ENCODE results near the gene DDX10. TPM values are rescaled to one million over a fixed set of nuclear protein-coding genes. Genes with fewer than 3 reads are reported as not detected.

Gene DDX10
- total and polyA plus RNA-seq, 2 of the 8 experiments (the other 6 are each of a cell fraction or from before 2014, with no cell fraction given): 49.2 to 52.2 TPM

DNA sequence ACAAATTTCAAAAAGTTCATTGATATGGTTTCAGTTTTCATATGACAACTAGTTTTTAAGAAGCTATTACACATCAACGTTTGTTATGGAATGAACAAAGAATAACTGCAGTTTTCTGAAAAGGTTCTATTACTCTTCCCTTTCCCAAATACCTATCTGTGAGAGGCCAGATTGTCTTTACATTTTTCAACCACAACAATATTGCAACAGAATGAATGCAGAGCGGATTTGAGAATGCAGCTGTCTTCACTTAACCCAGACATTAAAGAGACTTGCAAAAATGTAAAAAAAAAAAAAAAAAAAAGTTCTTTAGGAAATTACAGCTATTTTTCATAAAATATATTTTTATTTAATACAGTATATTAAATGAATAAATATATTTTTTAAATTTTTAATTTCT is 250.8 kb downstream of the DDX10 start (continued):
- TF ChIP-seq, protein P1, sequence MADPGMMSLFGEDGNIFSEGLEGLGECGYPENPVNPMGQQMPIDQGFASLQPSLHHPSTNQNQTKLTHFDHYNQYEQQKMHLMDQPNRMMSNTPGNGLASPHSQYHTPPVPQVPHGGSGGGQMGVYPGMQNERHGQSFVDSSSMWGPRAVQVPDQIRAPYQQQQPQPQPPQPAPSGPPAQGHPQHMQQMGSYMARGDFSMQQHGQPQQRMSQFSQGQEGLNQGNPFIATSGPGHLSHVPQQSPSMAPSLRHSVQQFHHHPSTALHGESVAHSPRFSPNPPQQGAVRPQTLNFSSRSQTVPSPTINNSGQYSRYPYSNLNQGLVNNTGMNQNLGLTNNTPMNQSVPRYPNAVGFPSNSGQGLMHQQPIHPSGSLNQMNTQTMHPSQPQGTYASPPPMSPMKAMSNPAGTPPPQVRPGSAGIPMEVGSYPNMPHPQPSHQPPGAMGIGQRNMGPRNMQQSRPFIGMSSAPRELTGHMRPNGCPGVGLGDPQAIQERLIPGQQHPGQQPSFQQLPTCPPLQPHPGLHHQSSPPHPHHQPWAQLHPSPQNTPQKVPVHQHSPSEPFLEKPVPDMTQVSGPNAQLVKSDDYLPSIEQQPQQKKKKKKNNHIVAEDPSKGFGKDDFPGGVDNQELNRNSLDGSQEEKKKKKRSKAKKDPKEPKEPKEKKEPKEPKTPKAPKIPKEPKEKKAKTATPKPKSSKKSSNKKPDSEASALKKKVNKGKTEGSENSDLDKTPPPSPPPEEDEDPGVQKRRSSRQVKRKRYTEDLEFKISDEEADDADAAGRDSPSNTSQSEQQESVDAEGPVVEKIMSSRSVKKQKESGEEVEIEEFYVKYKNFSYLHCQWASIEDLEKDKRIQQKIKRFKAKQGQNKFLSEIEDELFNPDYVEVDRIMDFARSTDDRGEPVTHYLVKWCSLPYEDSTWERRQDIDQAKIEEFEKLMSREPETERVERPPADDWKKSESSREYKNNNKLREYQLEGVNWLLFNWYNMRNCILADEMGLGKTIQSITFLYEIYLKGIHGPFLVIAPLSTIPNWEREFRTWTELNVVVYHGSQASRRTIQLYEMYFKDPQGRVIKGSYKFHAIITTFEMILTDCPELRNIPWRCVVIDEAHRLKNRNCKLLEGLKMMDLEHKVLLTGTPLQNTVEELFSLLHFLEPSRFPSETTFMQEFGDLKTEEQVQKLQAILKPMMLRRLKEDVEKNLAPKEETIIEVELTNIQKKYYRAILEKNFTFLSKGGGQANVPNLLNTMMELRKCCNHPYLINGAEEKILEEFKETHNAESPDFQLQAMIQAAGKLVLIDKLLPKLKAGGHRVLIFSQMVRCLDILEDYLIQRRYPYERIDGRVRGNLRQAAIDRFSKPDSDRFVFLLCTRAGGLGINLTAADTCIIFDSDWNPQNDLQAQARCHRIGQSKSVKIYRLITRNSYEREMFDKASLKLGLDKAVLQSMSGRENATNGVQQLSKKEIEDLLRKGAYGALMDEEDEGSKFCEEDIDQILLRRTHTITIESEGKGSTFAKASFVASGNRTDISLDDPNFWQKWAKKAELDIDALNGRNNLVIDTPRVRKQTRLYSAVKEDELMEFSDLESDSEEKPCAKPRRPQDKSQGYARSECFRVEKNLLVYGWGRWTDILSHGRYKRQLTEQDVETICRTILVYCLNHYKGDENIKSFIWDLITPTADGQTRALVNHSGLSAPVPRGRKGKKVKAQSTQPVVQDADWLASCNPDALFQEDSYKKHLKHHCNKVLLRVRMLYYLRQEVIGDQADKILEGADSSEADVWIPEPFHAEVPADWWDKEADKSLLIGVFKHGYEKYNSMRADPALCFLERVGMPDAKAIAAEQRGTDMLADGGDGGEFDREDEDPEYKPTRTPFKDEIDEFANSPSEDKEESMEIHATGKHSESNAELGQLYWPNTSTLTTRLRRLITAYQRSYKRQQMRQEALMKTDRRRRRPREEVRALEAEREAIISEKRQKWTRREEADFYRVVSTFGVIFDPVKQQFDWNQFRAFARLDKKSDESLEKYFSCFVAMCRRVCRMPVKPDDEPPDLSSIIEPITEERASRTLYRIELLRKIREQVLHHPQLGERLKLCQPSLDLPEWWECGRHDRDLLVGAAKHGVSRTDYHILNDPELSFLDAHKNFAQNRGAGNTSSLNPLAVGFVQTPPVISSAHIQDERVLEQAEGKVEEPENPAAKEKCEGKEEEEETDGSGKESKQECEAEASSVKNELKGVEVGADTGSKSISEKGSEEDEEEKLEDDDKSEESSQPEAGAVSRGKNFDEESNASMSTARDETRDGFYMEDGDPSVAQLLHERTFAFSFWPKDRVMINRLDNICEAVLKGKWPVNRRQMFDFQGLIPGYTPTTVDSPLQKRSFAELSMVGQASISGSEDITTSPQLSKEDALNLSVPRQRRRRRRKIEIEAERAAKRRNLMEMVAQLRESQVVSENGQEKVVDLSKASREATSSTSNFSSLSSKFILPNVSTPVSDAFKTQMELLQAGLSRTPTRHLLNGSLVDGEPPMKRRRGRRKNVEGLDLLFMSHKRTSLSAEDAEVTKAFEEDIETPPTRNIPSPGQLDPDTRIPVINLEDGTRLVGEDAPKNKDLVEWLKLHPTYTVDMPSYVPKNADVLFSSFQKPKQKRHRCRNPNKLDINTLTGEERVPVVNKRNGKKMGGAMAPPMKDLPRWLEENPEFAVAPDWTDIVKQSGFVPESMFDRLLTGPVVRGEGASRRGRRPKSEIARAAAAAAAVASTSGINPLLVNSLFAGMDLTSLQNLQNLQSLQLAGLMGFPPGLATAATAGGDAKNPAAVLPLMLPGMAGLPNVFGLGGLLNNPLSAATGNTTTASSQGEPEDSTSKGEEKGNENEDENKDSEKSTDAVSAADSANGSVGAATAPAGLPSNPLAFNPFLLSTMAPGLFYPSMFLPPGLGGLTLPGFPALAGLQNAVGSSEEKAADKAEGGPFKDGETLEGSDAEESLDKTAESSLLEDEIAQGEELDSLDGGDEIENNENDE (IDR thresholded peaks at IDR 0.05; ENCODE audit: insufficient replicate concordance, low read length): no peak

Data from H1 (cell line).